Brain pericyte (primary cell): ENCODE data around the gene FXYD7.

ENCODE experiments used
- DNase-seq: peaks from one replicate; pipeline ENCODE4 v3.0.0-alpha.2; 2012; ENCODE audit warnings: low read depth, low spot score

Gene FXYD7

GRCh38 chr19:35110974-35111373, 32.1 kb upstream of the FXYD7 start:
- no peak for DNase-seq

GRCh38 chr19:35112995-35113688, 29.9 kb upstream of the FXYD7 start:
- no peak for DNase-seq

DNA sequence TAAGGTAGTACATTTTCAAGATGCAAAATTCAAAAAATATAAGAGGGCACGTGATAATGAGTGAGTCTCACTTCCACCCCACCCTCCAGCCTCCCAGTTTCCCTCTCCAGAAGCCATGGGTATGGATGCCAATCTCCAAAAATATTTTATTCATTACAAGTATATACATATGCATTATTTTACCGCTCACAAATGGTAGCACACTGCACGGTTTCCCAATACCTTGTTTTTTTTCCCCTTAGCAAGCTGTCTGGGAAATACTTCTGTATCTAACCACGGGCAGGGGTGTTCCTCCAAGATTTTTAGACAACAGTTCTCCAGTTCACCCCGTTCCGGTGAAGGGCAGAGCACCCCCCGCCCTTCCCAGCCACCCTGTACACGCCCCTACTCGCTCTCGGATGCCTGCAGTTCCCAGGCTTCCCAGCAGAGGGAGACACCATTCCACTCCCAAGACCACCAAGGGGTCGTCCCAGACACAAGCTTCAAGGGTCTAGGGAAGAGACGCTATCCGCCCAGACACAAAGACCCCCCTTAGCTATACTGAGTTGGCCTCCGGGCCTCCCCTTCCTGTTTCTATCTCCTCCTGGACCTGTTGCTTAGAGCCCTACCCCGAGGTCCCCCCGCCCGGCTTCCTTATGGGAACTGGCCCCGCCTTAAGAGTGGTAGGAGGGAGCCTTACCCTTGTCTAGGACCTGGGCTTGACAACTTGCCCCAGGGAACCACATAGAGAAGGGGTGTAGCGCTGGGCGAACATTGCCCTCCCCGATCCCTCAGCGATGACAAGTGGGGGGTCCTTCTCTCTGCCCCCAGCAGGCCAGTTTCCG, 28.5 kb upstream of the FXYD7 start:
- no peak for DNase-seq

DNA sequence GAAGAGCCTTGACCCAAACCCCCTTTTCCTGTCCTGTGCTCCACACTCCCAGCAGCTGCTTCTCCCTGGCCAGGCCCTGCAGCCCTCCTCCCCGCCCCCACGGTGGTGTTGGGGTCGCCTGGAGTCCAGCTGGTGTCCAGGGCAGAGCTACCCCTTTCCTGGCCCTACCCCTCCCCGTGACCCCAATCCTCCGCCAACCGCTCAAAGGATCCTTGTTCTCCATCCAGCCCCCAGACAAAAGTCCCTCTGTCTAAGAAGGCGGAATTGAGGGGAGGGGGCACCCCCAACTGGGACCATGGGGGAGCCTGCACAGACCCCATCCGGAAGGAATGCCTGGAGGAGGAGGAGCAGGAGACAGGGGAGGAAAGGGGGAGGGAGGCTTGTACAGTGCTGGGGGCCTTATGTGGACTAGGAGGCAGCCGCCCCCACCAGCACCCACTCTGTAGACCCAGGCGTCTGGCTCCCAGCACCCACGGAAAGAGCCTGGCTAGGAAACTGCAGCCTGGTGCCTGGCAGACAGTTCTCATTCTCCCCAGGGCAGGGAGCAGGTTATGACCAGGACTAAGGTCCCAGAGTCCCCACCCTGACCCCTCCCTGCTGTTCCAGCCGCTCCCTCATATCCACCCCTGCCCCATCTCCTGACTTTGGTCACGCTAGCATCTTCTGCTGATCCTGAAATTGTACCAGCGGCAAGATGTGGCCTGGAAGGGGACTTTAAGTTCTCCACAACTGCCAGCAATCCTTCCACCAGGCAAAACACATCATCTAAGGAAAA, 27.7 kb upstream of the FXYD7 start, which contains the start of gene FXYD3:
FXYD3 (plus strand) TSS at position 647 of the 775 bp plus-strand sequence. CDS start 3,554 bp downstream, outside the sequence.
- no peak for DNase-seq

GRCh38 chr19:35116072-35116801, 26.8 kb upstream of the FXYD7 start:
- DNase-seq, result no peak

DNA sequence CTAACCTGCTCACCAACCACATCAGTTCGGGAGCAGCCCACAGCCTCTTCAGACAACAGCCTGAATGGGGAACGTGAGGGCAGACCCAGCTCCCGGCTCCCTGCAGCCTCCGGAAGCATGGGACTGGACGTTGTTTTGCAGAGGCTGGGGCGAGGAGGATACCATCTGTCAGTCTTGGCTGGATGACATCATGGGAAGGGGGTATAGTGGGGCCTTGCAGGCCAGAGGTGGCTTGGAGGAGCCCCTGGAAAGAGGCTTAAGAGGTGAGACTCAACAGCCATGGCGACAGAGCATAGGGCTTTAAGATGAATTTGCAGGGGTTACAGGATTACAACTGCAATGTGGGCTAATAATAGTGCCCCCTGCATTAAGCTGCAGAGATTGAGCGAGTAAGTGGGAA, 25.9 kb upstream of the FXYD7 start:
- DNase-seq, result no peak

DNA sequence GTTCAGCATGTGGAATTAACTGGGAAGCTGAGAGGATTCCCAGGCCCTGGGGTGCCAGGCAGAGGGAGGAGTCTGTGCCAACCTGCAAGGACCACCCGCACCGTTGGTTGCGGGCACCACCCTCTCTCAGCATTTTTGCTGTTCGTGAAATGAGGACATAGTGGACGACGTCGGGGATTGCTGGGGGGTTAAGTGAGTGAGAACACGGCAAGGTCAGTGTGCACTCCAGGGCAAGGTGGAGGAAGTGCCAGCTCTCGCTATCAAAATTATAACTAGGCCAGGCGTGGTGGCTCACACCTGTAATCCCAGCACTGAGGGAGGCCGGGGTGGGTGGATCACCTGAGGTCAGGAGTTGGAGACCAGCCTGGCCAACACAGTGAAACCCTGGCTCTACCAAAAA, 25.3 kb upstream of the FXYD7 start:
- no peak for DNase-seq

DNA sequence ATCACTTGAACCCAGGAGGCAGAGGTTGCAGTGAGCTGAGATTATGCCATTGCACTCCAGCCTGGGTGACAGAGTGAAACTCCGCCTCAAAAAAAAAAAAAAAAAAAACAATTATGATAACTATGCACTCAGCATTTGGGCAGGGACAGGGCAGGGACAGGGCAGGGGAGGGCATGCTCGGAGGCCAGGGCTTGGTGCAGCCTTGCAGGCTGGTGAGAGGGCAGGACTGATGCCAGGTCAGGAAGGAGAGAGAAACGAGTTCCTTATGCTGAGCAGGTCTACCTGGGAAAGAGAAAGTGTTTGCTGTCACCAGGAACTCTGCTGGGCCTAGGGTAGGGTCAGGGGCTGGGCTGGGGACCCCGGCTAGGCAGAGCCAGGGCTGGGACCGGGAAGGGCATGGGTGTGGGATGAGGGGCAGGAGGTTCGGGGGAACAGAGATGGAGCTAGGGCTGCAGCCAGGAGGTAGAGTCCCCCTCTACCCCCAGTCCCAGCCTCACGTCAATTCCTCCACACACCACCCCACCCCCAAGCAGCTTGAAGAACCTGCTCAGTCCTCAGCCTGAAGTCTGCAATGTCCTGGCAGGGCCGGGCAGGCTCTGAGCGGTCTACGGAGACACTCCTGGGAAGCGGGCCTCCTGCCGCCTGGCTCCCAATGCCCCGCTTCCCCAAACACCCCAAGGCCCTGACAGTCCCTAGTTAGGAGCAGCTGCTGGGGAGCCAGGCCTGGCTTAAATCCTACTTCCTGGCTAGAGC, 24.6 kb upstream of the FXYD7 start:
- no peak for DNase-seq

DNA sequence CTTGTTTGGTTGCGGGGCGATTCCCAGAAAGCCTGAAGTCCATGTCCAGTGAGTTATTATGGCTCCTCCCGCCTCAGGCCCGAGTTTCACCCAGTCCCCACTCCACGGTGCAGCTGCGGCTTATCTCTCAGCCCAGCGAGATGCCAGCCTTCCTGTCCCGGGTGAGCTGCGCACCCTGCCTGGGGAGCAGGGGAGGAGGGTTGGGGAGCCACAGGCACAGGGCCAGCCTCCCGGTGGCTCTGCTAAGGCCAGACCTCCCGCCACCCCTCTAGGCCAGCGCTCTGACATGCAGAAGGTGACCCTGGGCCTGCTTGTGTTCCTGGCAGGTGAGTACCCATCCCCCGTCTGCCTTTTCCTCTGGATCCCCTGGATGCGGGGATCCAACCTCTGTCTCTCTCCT, 24.0 kb upstream of the FXYD7 start:
- no peak for DNase-seq

DNA sequence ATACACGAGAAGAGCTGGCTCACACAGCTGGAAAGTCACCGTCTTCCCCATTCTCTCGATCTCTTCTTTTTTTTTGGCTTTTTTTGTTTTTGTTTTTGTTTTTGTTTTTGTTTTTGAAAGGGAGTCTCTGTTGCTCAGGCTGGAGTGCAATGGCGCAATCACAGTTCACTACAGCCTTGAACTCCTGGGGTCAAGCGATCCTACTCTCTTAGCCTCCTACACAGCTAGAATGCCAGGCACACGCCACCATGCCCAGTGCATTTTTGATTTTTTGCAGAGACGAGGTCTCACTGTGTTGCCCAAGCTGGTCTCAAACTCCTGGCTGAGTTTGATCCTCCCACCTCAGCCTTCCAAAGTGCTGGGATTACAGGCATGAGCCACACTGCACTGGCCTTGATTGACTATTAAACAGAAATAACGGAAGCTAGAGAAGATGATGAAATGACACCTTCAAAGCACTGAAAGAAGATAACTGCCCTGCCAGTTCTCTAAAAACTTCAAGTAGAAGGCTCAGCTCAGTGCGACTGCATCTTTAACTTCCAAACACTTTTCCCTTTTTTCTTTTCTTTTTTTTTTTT, 23.4 kb upstream of the FXYD7 start:
- no peak for DNase-seq

DNA sequence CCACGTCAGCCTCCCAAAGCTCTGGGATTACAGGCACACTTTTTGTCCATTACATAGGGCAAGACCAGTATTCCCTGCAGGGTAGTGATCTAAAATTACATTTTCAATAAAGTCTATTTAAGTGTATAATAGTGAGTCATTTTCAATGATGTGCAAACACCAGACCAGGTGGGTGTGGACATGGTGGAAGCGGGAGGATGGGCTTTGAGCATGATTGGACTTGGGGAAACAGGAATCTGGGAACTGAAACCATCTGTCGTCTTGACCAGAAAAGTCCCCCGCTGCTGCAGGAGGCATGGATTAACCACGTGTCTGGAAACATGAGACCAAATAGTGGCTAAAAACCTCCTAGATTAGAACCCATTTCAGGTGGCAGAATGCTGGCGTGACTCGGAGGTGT, 22.6 kb upstream of the FXYD7 start:
- DNase-seq, result no peak

DNA sequence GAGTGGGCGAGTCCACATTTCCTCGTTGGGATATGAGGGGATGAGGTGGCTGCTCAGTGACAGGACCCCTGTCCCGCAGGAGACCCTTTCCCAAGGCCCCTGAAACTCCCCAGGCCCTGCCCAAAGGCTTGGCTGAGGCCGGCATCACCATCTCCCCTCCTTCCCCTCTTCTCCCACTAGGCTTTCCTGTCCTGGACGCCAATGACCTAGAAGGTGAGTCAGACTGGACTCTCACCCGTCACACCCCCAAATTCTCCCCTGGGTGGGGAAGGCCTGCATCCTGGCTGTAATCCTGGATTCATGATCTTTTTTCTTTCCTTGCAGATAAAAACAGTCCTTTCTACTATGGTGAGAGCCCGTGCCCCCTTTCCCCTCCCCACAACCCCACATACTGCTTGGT, 22.2 kb upstream of the FXYD7 start:
- no peak for DNase-seq

- DNase-seq, result no peak
These were observed 20.1 kb upstream of the FXYD7 start for GRCh38 chr19:35122687-35123551.

GRCh38 chr19:35123573-35123972, 19.5 kb upstream of the FXYD7 start:
- DNase-seq, result no peak

- peak; percentile 57 for DNase-seq
These were observed 18.7 kb upstream of the FXYD7 start for GRCh38 chr19:35124098-35125060.

DNA sequence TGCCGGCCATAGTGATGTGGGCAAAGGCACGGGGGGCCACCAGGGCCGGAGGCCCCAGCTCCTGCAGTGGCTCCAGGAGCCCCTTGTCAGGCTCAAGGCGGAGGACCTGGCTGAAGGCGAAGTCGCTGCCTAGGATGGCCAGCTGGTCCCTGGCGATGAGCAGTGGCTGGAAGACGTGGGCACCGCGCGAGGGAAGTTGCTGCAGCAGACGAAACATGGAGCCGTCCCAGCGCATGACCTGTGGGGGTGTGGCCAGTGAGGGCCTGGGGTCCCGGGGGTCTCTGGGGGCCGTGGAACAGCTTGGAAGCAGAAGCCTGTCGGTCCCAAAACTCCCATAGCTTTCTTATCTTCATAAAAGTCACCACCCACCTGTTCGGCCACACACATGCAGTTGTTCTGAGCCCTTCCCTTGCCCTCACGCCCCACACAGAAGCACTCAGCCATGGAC, 17.8 kb upstream of the FXYD7 start:
- DNase-seq, result no peak

GRCh38 chr19:35125749-35126623, 17.1 kb upstream of the FXYD7 start:
- DNase-seq, result no peak
